GM19193 (cell line): ENCODE results near the gene PRX.

Experiments
- POLR2A ChIP-seq: IDR thresholded peaks from 4 replicates; pipeline ENCODE4 v1.6.1; 2011; ENCODE audit not compliant: insufficient read depth, insufficient read length; ENCODE audit errors: extremely low read depth

The PRX gene

DNA sequence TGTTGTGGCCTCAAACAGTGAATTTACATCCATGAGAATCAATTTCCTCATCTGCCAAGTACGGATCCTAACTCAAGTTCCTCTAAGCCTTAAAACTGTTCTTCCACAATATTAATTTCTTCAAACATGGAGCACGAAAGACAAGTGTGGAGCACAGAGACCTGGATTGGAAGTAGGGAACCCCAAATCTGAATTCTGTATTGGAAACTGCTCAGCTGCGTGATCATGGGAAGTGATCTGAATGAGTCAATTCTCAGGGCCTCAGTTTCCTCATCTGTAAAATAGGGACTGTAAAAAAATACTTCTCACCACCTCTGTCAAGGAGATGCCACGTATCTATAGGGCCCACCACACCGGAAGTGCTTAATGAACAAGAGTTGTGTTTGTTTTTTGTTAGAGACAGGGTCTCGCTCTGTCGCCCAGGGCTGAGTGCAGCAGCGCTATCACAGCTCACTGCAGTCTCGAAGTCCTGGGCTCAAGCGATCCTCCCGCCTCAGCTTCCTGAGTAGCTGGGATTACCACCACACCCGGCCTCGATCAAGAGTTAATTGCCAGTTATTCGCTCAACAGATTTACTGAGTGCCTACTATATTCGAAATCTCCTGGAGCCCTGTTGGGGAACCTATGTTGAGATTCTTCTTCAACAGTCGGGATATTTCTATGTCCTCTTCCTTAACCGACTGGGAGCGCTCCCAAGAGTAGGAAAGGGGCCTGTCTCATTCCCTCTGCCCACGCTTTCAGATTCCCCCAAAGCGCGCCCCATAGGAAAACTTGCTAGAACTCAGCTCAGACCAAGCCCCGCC is 29.4 kb upstream of the PRX start:
- TF ChIP-seq POLR2A: peak; percentile 8

- TF ChIP-seq POLR2A: no peak
Observed at GRCh38 chr19:40441719-40442253, 28.6 kb upstream of the PRX start.

- TF ChIP-seq POLR2A: no peak
Observed at GRCh38 chr19:40438284-40438683, 25.1 kb upstream of the PRX start.

- peak; percentile 49 for TF ChIP-seq POLR2A
Observed at GRCh38 chr19:40433391-40434216, 20.4 kb upstream of the PRX start.

DNA sequence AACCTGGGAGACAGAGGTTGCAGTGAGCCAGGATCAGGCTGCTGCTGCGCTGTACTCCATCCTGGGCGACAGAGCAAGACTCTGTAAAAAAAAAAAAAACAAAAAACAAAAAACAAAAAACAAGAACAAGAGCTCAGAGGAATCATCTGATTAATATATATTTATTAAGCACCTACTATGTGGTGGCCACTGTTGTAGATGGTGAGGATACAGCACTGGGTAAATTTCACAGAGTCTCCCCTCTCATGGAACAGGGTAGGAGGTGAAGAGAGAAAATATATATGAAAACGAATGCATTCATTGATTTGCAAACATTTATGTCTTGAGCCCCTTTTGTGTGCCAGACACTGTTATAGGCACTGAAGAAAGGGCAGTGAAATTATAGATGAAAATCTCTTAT is 18.5 kb upstream of the PRX start:
- TF ChIP-seq POLR2A: no peak

- peak; percentile 99 for TF ChIP-seq POLR2A
Observed at GRCh38 chr19:40425450-40426287, 12.5 kb upstream of the PRX start, which contains the start of gene SERTAD1. Gene SERTAD1 (minus strand): TSS chr19:40425992. CDS start chr19:40423546, 2,446 bp downstream.

DNA sequence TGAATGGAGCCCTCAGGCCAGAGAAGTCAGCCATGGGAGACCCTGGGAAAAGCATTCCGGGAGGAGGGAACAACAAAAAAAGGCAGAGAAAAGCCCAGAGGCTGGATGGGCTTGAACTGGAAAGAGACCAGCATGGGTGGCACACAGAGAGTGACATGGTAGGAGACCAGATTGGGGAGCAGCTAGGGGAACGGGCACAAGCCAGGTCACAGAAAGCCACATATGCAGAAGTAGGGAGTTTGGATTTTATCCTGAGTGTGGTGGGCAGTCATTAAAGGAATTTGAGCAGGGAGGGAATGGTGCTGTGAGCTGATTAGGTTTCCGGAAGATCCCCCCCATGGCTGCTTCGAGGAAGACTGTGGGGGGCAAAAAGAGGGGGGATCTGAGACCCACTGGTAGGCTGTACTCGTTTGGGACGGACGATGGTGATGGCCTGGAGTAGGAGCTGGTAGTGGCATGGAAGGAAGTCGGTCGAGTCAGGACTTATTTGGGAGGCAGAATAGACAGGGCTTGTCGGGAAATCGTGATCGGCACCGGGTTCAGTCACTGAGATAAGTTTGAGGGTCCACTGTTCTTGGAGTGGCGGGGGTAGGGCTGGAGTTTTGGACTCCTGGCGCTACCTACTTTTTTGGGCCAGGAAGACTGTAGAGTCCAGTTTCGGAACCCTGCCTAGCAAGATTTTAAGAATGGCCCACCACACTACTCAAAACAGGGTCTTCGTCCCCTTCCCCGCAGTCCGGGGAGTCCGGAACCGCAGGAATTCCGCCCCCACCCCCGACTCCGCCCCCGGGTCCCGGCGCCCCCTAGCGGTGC is 11.7 kb upstream of the PRX start:
- no peak for TF ChIP-seq POLR2A

DNA sequence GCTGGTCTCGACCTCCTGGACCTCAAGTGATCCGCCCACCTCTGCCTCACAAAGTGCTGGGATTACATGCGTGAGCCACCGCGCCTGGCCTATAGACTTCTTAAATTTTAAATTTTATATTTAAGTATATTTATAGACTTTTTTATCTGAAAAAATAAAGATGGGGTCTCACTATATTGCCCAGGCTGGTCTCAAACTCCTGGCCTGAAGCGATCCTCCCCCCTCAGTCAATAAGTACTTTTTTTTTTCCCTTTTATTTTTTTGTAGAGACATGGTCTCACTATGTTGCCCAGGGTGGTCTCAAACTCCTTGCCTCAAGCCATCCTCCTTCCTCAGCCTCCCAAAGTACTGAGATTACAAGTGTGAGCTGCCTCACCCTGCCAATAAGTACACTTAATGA is 10.8 kb upstream of the PRX start:
- TF ChIP-seq POLR2A: no peak

GRCh38 chr19:40422748-40423566 is 9.8 kb upstream of the PRX start:
- TF ChIP-seq POLR2A: no peak

DNA sequence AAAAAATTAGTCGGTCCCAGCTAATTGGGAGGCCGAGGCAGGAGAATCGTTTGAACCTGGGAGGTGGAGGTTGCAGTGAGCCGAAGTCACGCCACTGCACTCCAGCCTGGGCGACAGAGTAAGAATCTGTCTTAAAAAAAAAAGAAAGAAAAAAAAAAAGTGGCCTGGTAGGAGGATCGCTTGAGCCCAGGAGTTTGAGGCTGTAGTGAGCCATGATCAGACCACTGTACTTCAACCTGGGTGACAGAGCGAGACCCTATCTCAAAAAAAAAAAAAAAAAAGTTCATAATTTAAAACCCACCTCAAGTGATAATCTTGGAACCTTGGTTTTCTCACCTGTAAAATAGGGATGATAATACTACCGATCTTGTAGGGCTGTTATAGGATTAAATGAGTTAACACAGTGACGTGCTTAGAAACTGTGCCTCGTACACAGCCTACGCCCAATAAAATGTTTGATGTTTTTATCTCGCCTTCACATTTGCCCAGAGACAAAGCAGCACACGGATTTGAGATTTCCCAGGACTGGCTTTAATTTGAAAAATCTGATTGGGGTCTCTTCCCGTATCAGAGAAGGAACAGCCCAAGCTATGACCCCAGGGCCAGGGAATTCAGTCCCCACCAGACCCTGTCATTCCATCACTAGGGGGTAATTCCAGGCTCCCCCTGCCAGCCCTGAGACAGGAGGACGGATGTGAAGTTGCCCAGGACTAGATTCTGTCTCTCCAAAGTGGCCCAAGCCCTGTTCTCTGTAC is 9.0 kb upstream of the PRX start:
- no peak for TF ChIP-seq POLR2A

DNA sequence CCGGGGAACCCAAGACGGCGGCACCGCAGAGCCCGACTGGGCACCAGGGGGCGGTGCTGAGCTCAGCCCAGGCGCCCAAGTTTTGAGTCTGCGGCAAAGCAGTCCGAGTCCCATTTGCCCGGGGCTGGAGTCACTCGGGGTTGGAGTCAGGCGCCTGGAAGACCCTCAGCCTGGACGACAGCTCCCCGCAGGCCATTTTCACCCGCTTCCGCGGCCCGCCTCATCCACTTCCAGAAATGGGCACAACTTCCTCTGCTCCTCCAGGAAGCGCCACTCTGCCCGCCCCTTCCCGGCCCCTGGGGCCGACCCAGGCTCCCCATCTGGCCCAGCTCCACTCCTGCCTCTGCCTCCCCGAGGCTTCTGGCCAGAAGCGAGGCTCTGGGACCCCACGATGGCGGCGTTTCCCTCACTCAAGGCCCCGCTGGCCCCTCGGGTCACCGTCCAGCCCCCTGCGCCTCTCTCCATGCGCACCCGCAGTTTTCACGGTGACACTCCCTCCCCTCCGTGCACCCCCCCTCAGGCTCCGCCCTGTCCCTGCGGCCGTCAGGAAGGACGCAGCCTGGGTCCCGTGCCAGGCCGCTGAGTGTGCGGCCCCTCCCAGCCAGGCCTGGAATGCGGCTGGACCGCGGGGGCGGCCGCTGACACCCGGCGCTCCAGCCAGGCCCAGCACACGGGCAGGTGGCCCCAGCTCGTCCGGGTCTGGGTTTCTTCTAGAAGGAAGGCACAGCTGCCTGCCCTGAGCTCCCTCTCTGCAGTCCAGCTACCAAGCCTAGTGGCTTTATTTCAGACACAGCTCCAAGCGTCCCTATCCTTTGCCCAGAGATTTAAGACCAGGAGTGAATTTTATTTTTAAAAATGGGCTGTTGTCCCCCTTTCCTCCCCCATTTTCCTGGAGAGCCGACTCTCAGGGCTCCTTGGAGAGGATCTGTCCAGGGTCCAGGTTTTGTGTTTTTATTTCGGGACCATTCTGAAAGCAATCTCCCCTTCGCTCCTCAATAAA is 7.9 kb upstream of the PRX start:
- peak; percentile 85 for TF ChIP-seq POLR2A
